PC-3 (cell line): Measurements from ENCODE around the gene ERAP2. TPM values are rescaled to one million over a fixed set of nuclear protein-coding genes. Genes with fewer than 3 reads are reported as not detected.

Experiments
- ATAC-seq: fragments of 200-7000 bp; cut with Tn5 transposase; 2 replicates; pipeline ENCODE4 v1.9.1; 2020; ENCODE audit warnings: mild to moderate bottlenecking, moderate library complexity
- BruUV-seq: library from RNA; stranded (reverse); fragments of 400-500 nt; replicated peaks from 2 replicates; lab custom pipeline; 2021; lab: Mats Ljungman, UMichigan
- CTCF ChIA-PET: fragments of 300-600 bp; sonication (Branson Sonifier 250); formaldehyde crosslinking; loops from one replicate; lab custom pipeline; 2022; ENCODE audit warnings: antibody characterized with exemption; lab: Charles Lee
- POLR2A ChIA-PET: fragments of 300-600 bp; sonication (Branson Sonifier 250); formaldehyde crosslinking; loops from one replicate; lab custom pipeline; 2022; ENCODE audit warnings: antibody characterized with exemption; ENCODE audit not compliant: unreplicated experiment; lab: Charles Lee
- DNase-seq: peaks from one replicate; pipeline ENCODE4 v3.0.0-alpha.2; 2015
- H2AFZ ChIP-seq: fragments of 300-600 bp; sonication (generic); 2 replicates; pipeline ENCODE4 v1.6.0; 2016; ENCODE audit warnings: antibody characterized with exemption, low read length
- H3F3A ChIP-seq: fragments of 300-600 bp; sonication (generic); one replicate; pipeline ENCODE4 v1.6.0; 2017; ENCODE audit warnings: antibody characterized with exemption, low read length, control low read depth, mild to moderate bottlenecking; ENCODE audit not compliant: unreplicated experiment
- H3K27ac ChIP-seq: fragments of 300-600 bp; sonication (generic); 2 replicates; pipeline ENCODE4 v1.5.1; 2016; ENCODE audit warnings: mild to moderate bottlenecking, low read length
- H3K27me3 ChIP-seq: fragments of 300-600 bp; sonication (generic); 2 replicates; pipeline ENCODE4 v1.6.1; 2016; ENCODE audit warnings: low read length, mixed read lengths
- H3K36me3 ChIP-seq: fragments of 300-600 bp; sonication (generic); 2 replicates; pipeline ENCODE4 v1.6.1; 2016; ENCODE audit warnings: low read depth, mixed run types, low read length, mixed read lengths
- H3K4me1 ChIP-seq: fragments of 300-600 bp; sonication (generic); 2 replicates; pipeline ENCODE4 v1.5.1; 2016; ENCODE audit warnings: low read length; ENCODE audit not compliant: insufficient read depth
- H3K4me2 ChIP-seq: fragments of 300-600 bp; sonication (generic); 2 replicates; pipeline ENCODE4 v1.6.0; 2016; ENCODE audit warnings: low read length
- H3K4me3 ChIP-seq: fragments of 300-600 bp; sonication (generic); 2 replicates; pipeline ENCODE4 v1.5.1; 2016; ENCODE audit warnings: mild to moderate bottlenecking, low read length, mixed read lengths
- H3K79me2 ChIP-seq: fragments of 300-600 bp; sonication (generic); 2 replicates; pipeline ENCODE4 v1.6.1; 2017; ENCODE audit warnings: low read length, mixed read lengths
- H3K9ac ChIP-seq: fragments of 300-600 bp; sonication (generic); 2 replicates; pipeline ENCODE4 v1.6.0; 2016; ENCODE audit warnings: mild to moderate bottlenecking, low read length
- H3K9me2 ChIP-seq: fragments of 300-600 bp; sonication (generic); replicated peaks from 2 replicates; pipeline ENCODE4 v1.6.1; 2016; ENCODE audit warnings: mixed run types, low read length, mixed read lengths
- H3K9me3 ChIP-seq: fragments of 300-600 bp; sonication (generic); 2 replicates; pipeline ENCODE4 v1.6.1; 2016; ENCODE audit warnings: low read length, mixed read lengths
- H4K20me1 ChIP-seq: fragments of 300-600 bp; sonication (generic); 2 replicates; pipeline ENCODE4 v1.6.1; 2016; ENCODE audit warnings: low read length, mixed read lengths
- CTCF ChIP-seq: fragments of 300-600 bp; sonication (generic); conservative IDR thresholded peaks from 2 replicates; pipeline ENCODE4 v1.5.1; 2017; ENCODE audit warnings: antibody characterized with exemption, low read depth, mild to moderate bottlenecking, low read length
- EZH2 ChIP-seq: fragments of 300-600 bp; sonication (generic); IDR thresholded peaks from one replicate; pipeline ENCODE4 v1.6.1; 2017; ENCODE audit warnings: antibody characterized with exemption, mild to moderate bottlenecking, low read length; ENCODE audit not compliant: unreplicated experiment
- EZH2phosphoT487 ChIP-seq: fragments of 300-600 bp; sonication (generic); IDR thresholded peaks from 2 replicates; pipeline ENCODE4 v1.6.1; 2018; ENCODE audit warnings: mild to moderate bottlenecking, antibody characterized with exemption, low read length, borderline replicate concordance
- intact Hi-C: fragments of 100-400 bp; cut with micrococcal nuclease; formaldehyde crosslinking; loops from 2 replicates; pipeline ENCODE4 v1.9.0; 2023
- total RNA-seq: library from RNA; depleted of rRNA; stranded (reverse); fragments of >200 nt; gene quantifications from 2 replicates; pipeline ENCODE4 v1.2.3, GENCODE V29; 2014

Gene ERAP2
- total RNA-seq, 1 experiment from 2014 or later, result 9.6 TPM

DNA sequence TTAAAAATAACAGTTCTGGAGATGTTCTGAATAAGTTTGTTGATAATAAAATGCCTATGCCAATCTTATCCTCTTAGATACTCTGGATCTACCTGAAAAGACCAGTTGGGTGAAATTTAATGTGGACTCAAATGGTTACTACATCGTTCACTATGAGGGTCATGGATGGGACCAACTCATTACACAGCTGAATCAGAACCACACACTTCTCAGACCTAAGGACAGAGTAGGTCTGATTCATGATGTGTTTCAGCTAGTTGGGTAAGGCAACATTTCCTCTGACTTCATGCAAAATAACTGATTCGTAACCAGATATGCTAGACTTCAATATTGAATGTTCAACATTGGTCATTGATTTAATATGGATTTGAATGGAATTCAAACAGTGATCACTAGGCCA lies 27.0 kb downstream of the ERAP2 start:
- no peaks in the 10 kb centered on the region for H4K20me1 ChIP-seq

GRCh38 chr5:96904054-96904931 lies 28.0 kb downstream of the ERAP2 start:
- TF ChIP-seq CTCF (no peak), EZH2phosphoT487 (no peak), EZH2 (no peak)
- POLR2A ChIA-PET, result no interaction called here
- no peaks in the 10 kb centered on the region for H3K9me3 ChIP-seq

More for the DNA sequence above, 27.0 kb downstream of the ERAP2 start:
- no peak overlapping the region for H3K27ac ChIP-seq
- no peaks in the 10 kb centered on the region for H3F3A ChIP-seq
- intact Hi-C loops, result no loop called here
- peaks cover 15% of the 10 kb centered on the region for H3K4me1 ChIP-seq
- no peaks in the 10 kb centered on the region for H3K9me2 ChIP-seq
- no peak overlapping the region for H3K4me3 ChIP-seq
- no peak for TF ChIP-seq EZH2phosphoT487
- TF ChIP-seq EZH2, result no peak
- TF ChIP-seq CTCF, result no peak
- peak; percentile 24 for DNase-seq
- no peak overlapping the region for H2AFZ ChIP-seq
- BruUV-seq, result no TSS peak
- H3K27me3 ChIP-seq, result no peaks in the 10 kb centered on the region
- no peak for ATAC-seq
- H3K79me2 ChIP-seq, result no peaks in the 10 kb centered on the region
- H3K36me3 ChIP-seq, result peaks cover 5% of the 10 kb centered on the region; the same call in 1 of the 2 replicates
- CTCF ChIA-PET, result no interaction called here
- POLR2A ChIA-PET, result no interaction called here
- no peaks in the 10 kb centered on the region for H3K9me3 ChIP-seq
- no peak overlapping the region for H3K9ac ChIP-seq
- H3K4me2 ChIP-seq, result no peak overlapping the region

GRCh38 chr5:96905864-96906263 lies 29.6 kb downstream of the ERAP2 start:
- H3K9ac ChIP-seq, result no peak overlapping the region
- TF ChIP-seq EZH2phosphoT487, result no peak
- no peak for TF ChIP-seq EZH2
- no peak for TF ChIP-seq CTCF
- no peak overlapping the region for H3K4me2 ChIP-seq
- CTCF ChIA-PET, result no interaction called here
- H3K27me3 ChIP-seq, result no peaks in the 10 kb centered on the region
- no peaks in the 10 kb centered on the region for H4K20me1 ChIP-seq
- H3K4me3 ChIP-seq, result no peak overlapping the region
- no peaks in the 10 kb centered on the region for H3K9me2 ChIP-seq
- BruUV-seq, result no TSS peak
- ATAC-seq (peak; percentile 80), DNase-seq (no peak)
- H3F3A ChIP-seq, result no peaks in the 10 kb centered on the region
- POLR2A ChIA-PET, result no interaction called here
- peaks cover 15% of the 10 kb centered on the region for H3K4me1 ChIP-seq
- H3K27ac ChIP-seq, result no peak overlapping the region
- intact Hi-C loops, result no loop called here
- H3K36me3 ChIP-seq, result peaks cover 5% of the 10 kb centered on the region; the same call in 1 of the 2 replicates
- H2AFZ ChIP-seq, result no peak overlapping the region
- H3K79me2 ChIP-seq, result no peaks in the 10 kb centered on the region
- H3K9me3 ChIP-seq, result no peaks in the 10 kb centered on the region

More at GRCh38 chr5:96904054-96904931, 28.0 kb downstream of the ERAP2 start:
- intact Hi-C loops, result no loop called here
- no peak for ATAC-seq
- no peaks in the 10 kb centered on the region for H3K79me2 ChIP-seq
- H2AFZ ChIP-seq, result no peak overlapping the region
- BruUV-seq, result no TSS peak
- no peak for DNase-seq
- CTCF ChIA-PET, result no interaction called here
- no peak overlapping the region for H3K27ac ChIP-seq
- H3K9me2 ChIP-seq, result no peaks in the 10 kb centered on the region
- H3K9ac ChIP-seq, result no peak overlapping the region
- H3F3A ChIP-seq, result no peaks in the 10 kb centered on the region
- H3K36me3 ChIP-seq, result peaks cover 5% of the 10 kb centered on the region; the same call in 1 of the 2 replicates
- H3K4me3 ChIP-seq, result no peak overlapping the region
- H3K4me1 ChIP-seq, result peaks cover 15% of the 10 kb centered on the region
- no peaks in the 10 kb centered on the region for H4K20me1 ChIP-seq
- H3K4me2 ChIP-seq, result no peak overlapping the region
- H3K27me3 ChIP-seq, result no peaks in the 10 kb centered on the region
